UCSD-AML1 (cell line): ENCODE results near the gene SAP30.
A peak's percentile ranks its signal among the peaks of the same experiment; 100 is the strongest.

Experiments used
- DNase-seq: peaks from one replicate; lab custom pipeline; 2025; ENCODE audit not compliant: unreplicated experiment; lab: John Stamatoyannopoulos, UW

The SAP30 gene

DNA sequence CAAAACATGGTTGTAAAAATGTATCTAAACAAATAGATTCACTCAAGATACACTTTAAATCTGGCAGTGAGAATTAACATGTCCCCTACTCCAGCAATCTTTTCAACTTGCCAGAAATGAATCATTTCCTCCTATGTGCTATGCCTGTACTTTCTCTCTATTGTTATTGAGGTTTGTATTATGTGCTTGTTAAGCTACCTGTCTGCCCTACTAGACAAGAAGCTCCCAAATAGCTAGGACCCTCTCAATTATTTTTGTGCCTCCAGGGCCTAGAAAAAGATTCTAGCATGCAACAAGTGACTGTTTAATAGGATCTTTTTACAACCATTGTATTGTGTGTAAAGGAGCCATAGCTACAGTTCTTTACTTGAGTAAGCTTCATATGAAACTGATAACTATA lies 3.5 kb upstream of the SAP30 start:
- DNase-seq = no peak

GRCh38 chr4:173367946-173368345 lies 2.8 kb upstream of the SAP30 start:
- DNase-seq = no peak

DNA sequence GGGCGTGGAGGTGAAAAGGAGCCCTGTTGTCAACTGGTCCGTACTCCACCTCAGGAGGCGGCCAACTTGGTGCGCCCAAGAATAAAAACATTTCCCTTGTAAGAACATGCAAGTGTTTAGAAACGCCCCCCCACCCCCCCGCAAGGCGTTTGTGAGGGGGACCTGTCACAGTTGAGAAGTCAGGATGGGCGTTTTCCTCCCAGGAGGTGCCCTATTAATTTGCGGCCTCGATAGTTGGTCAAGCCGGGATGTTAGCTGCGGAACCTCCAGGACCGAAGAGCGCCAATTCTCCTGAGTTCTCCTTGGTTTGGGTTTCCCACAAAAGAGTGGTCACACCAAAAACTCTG lies 651 bp upstream of the SAP30 start:
- DNase-seq = peak; percentile 67

- peak; percentile 67 for DNase-seq
Observed at GRCh38 chr4:173371292-173372192, 788 bp downstream of the SAP30 start.

GRCh38 chr4:173374588-173374987 lies 3.8 kb downstream of the SAP30 start:
- DNase-seq = no peak

DNA sequence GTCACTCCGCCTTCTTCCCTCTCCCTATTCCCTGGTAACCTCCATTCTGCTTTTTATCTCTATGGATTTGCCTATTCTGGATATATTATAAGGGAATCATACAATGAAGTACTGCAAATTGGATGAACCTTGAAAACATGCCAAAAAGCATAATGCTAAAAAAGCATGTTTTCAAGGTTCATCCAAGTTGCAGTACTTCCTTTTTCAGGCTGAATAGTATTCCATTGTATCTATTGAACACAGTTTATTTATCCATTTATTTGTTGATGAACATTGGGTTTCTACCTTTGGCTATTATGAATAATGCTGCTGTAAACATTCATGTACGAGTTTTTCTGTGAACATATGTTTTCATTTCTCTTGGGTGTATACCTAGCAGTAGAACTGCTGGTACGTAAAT lies 9.2 kb downstream of the SAP30 start:
- no peak for DNase-seq

DNA sequence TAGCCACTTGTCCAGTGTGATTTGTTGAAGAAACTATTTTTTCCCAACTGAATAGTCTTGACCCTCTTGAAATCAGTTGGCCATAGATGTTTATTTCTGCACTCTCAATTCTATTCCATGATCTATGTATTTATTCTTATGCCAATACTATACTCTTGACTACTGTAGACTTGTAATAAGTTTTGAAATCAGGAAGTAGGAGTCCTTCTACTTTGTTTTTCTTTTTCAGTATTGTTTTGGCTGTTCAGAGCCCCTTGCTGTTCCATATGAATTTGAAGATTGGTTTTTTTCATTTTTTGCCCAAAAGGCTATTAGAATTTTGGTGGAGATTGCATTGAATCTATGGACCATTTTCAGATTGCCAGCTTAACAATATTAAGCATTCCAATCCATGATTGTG lies 10.2 kb downstream of the SAP30 start:
- no peak for DNase-seq

- DNase-seq = no peak
Observed at GRCh38 chr4:173381610-173382009, 10.9 kb downstream of the SAP30 start.

- no peak for DNase-seq
Observed at GRCh38 chr4:173382349-173382748, 11.6 kb downstream of the SAP30 start.

DNA sequence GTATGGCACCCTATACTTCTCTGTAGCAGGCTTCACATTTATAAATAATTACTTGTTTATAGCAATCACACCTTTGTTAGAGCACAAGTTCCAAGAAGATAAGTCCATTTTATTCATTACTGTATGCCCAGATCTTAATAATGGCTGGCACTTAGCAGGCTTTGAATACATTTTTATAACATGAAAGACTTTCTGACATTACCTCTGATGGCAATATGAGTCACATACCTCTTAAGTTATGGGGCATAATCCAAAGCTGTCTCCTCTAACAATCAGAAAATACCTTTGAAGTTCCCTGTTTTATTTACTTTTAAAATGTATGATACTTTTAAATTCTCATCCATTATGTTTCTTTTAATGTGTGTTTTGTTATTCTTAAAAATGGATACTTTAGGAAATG lies 16.0 kb downstream of the SAP30 start:
- DNase-seq = no peak

DNA sequence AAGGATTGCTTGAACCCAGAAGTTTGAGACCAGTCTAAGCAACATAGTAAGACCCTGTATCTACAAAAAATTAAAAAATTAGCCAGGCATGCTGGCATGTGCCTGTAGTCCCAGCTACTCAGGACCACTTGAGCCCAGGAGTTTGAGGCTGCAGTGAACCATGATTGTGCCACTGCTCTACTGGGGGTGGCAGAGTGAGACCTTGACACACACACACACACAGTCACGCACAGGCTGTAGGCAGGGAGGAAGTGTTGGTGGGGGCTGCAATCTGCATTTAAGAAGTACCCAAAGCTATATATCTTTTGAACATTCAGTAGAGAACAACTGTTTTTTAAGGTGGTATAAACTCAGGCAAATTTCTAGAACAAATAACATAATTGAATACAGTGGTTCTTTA lies 20.9 kb downstream of the SAP30 start:
- no peak for DNase-seq

GRCh38 chr4:173397604-173398003 lies 26.9 kb downstream of the SAP30 start:
- DNase-seq = no peak

GRCh38 chr4:173398220-173398619 lies 27.5 kb downstream of the SAP30 start:
- DNase-seq = no peak

GRCh38 chr4:173398779-173399415 lies 28.1 kb downstream of the SAP30 start, which contains the start of gene SCRG1:
TSS of gene SCRG1 (minus strand) at chr4:173399116. CDS start at chr4:173391414, 7,702 bp downstream.
- no peak for DNase-seq

DNA sequence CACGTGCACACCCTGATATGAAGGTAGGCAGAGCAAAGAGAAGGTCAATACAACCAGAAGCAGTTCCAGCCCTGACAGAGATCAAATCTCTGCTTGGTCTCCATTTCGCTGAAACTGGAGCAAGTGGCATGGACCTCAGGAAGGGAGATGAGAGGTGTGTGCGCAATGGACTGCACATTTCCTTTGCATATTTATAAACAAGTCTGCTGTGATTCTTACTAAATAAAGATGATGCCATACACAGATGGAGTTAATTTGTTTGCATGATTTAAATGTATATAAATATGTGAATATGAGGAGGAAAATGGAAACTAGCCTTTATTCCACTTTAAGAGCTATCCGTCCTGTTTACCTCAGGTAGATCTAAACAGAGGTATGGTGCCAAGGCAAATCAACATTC lies 30.3 kb downstream of the SAP30 start:
- no peak for DNase-seq

GRCh38 chr4:173403051-173403450 lies 32.3 kb downstream of the SAP30 start:
- no peak for DNase-seq

DNA sequence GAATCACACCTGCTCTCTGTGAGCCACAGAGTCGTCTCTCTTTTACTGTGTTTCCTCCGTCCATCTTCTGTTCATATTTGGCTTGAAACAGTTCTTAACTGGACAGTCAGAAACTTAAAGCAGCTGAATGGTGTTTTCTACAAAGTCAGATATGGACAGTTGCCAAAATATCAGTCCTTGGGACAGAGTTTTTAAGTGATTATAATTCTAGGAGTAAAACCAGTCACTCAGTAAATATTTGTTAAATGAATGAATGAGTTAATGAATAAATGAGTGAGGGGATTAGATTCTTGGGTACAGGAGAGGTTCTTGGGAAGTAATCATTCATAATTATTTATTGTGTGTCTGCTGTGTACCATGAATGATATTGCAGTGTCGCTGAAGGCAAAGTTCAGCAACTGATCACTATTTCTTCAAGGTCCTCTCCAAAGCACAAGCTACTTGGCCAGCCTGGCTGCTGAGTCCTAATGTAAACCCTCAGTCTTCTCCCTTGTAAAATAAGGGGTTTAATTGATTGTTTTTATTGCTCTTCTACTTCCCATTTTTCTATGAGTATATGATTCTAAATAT lies 33.6 kb downstream of the SAP30 start:
- no peak for DNase-seq

GRCh38 chr4:173405840-173406606 lies 35.3 kb downstream of the SAP30 start:
- no peak for DNase-seq

DNA sequence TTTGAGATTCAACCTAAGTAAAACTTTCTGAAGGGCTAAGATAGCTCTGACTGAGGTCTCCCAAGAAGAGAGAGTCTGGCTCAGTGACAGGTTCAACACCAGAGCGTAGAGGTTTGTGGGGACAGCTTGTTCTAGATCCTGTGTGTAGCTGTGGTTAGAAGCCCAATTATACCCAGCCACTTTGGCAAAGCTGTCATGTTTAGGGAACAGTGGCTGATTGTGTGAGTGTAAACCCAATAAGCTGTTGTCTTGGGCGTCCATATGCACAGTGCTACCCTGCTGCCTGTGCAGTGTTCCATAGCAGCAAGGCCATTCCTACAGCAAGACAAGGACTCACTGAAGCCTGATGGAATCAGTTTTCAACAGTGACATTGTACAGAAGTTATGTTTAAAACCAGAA lies 39.3 kb downstream of the SAP30 start:
- DNase-seq = no peak

DNA sequence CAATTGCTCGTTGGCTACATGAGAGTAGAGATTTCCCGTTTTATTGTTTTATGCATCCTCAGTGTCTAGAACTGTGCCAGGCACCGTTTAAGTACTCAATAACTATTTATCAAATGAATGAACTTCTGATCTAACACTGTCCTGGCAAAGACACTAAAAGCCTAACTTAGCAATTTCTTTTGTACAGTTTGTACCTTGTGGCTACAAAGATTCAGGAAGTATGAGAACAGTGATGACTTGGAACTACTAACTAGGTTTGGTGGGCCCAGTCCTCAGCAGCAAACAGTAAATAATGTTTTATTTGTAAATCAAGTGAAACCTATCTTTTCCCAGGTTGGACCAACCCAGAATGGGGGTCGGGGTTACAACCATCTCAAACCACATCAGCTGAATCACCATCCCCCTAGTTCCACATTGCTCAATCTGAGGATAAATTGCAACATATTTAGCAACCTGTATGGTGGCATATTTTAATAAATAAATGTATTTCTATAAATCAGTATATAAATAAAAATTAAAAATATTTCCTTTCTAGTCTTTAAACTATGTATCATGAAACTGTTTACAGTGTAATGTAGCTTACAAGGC lies 40.4 kb downstream of the SAP30 start:
- DNase-seq = no peak

- no peak for DNase-seq
Observed at GRCh38 chr4:173413036-173413435, 42.3 kb downstream of the SAP30 start.
